ENCODE measurements around the gene RBM14.
"Not testable (repeated sequence)": the region's sequence is repeated elsewhere in the genome, so short reads cannot be mapped to it uniquely, and the experiment has no call there.

Gene RBM14

GRCh38 chr11:66638177-66639065 lies 22.0 kb downstream of the RBM14 start, which contains the start of gene RBM4:
RBM4 (plus strand) TSS chr11:66638703; CDS start chr11:66639712, 1,009 bp downstream.
- DNase-seq, result peak; percentile 99

DNA sequence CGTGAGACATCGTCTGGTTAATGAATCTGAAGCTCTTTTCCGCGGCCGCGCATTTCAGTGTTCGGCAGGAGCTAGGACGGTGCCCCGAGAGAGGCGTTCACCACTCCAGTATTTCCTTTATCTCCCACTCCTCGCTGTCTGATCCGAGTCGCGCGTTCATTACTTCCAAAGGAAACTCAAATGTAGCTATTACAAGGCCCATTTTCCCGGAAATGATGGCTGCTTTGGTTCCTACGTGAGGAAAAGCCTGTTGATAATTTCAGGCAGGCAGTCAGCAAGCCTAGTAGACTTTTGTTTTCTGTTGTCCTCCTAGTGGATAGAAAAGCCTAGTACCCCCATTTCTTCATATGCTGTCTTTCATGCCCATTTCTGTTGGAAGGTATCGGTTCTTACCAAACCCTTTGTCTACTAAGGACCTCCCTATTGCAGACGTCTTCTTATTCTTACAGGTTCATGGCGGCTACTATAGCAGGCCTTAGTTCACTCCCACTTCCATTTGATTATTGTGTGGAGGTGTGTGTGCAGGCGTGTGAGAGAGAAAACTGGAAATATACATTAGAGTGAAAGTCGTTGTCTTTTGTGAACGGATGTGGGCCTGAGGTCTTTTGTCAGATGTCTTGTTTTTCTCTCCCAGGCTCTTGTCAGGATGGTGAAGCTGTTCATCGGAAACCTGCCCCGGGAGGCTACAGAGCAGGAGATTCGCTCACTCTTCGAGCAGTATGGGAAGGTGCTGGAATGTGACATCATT lies 22.8 kb downstream of the RBM14 start:
- peak; percentile 63 for DNase-seq

- not testable (repeated sequence) for DNase-seq
Observed at GRCh38 chr11:66639814-66640340, 23.4 kb downstream of the RBM14 start.

- DNase-seq, result no peak
Observed at GRCh38 chr11:66641834-66642233, 25.4 kb downstream of the RBM14 start.

DNA sequence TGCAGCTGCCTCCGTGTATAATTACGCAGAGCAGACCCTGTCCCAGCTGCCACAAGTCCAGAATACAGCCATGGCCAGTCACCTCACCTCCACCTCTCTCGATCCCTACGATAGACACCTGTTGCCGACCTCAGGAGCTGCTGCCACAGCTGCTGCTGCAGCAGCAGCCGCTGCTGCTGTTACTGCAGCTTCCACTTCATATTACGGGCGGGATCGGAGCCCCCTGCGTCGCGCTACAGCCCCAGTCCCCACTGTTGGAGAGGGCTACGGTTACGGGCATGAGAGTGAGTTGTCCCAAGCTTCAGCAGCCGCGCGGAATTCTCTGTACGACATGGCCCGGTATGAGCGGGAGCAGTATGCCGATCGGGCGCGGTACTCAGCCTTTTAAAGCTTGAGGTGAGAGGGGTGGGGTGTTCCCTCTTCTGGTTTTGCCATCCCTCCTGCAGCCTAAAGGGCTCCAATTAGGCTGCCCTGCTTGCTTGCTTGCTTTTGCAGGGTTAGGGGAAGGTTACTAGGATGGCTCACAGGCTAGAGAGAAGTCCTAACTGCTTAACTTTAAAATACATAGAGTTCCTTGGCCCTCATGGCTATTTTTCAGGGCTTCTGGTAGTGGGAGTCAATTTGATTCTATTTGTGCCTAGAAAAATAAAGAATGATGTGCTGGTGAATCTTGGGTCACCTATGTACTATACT lies 27.5 kb downstream of the RBM14 start:
- DNase-seq, result no peak

DNA sequence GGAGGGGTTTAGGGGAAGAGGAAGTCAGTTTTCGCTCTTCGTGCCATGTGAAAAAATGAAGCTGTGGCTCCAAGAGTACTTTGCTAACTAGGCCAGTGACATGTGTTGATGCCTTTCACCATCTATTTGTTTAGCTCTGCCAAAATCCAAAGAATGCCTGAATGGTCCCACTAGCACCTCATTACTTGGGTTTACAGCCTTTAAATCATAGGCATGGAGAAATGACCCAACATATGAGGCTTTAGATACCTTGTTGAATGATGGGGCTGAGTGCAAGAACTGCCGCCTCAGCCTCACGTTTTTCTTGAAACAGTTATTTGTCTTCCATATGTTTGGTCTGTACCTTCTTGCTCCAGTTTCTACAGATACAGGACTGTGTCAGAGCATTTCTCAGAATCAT lies 30.4 kb downstream of the RBM14 start:
- DNase-seq, result no peak

- DNase-seq, result no peak
Observed at GRCh38 chr11:66649903-66650302, 33.5 kb downstream of the RBM14 start.

DNA sequence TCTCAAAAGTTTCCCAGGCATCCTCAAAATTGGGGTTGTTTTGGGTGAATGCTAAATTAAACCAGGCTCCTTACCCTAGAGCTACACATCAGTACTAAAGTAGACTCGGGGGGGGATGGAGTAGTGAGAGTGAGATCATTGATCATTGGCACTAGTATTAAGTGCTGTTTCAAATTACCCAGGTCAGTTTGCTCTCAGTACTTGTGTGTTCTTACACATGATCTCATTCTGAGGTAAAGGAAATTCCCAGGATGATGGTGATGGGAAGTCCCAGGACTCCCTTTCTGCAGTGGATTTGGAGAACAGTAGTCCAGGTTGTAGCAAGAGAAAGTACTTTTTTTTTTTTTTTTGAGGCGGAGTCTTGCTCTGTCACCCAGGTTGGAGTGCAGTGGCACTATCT lies 34.6 kb downstream of the RBM14 start:
- DNase-seq, result no peak

DNA sequence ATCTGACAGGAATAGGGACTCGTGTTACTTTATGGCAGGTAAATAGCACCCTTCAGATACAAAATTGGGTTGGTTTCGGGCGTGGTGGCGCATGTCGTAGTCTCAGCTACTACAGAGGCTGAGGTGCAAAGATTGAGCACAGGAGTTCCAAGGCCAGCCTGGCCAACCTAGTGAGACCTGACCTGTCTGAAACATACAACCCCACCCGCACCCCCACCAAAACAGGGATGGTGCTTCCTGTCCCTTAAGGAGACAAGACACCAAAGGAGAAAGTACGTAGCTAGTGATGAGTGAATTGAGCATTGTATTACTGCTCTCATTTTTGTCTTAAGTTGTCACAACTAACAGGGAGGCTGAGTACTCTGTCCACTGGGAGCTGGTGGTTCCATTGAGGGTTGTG lies 36.2 kb downstream of the RBM14 start:
- DNase-seq, result no peak

- no peak for DNase-seq
Observed at GRCh38 chr11:66653123-66653522, 36.7 kb downstream of the RBM14 start.

GRCh38 chr11:66659763-66660162 lies 43.3 kb downstream of the RBM14 start:
- no peak for DNase-seq

DNA sequence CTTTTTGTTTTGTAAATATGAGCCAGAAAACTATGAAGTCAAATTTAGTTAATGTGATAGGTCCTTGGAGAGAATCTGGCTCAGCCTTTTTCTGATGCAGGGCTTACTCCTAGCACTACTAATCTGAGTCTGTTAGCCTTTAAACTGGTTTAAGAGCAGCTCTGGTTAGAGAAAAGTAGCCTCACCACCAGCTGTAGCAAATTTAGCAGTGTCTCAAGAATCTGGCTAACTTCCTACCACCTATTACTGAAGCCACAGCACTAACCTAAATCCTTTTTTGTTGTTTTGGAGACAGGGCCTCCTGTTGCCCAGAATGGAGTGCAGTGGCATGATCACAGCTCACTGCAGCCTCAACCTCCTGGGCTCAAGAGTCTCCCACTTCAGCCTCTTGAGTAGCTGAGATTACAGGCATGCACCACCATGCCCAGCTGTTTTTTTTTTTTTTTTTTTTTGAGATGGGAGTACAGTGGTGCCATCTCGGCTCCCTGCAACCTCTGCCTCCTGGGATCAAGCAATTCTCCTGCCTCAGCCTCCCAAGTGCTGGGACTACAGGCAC lies 47.4 kb downstream of the RBM14 start:
- no peak for DNase-seq

DNA sequence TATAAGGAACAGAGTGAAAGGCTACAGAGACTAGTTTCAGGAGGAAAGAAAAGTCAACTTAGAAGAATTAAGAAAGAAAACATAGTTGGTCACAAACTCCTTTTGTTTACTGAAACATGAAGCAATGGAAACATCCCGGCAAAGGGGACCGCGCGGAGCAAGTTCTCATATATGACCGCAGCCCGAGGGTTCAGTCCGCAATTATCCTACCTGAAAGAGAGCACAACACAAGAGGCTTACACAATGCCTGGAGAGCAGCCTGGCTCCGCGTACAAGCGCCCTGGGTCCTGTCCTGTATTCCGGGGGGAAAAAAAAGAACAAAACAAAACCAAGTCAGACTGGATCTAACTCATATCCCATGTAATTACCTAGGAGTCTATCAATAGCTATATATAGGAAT lies 48.9 kb downstream of the RBM14 start:
- DNase-seq, result no peak

DNA sequence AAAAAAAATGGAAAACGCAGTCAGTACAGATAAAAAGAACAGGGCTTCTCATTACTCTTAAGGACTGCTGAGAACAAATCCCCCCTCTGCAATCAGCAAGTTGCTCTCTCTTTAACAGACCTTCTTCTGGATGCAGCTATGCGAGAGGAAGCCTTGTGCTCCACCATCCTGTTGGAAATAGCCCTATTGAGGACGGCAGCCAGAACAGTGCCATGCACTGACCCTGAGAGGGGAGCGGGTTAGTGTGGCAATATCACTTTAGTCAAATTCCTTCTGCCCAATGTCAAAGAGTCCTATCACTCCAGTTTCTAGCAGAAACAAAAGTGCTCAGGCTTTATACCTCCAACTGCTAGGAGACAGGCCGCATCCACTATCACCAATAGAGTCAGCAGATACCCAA lies 54.4 kb downstream of the RBM14 start:
- no peak for DNase-seq

GRCh38 chr11:66674964-66675602 lies 58.7 kb downstream of the RBM14 start:
- no peak for DNase-seq

DNA sequence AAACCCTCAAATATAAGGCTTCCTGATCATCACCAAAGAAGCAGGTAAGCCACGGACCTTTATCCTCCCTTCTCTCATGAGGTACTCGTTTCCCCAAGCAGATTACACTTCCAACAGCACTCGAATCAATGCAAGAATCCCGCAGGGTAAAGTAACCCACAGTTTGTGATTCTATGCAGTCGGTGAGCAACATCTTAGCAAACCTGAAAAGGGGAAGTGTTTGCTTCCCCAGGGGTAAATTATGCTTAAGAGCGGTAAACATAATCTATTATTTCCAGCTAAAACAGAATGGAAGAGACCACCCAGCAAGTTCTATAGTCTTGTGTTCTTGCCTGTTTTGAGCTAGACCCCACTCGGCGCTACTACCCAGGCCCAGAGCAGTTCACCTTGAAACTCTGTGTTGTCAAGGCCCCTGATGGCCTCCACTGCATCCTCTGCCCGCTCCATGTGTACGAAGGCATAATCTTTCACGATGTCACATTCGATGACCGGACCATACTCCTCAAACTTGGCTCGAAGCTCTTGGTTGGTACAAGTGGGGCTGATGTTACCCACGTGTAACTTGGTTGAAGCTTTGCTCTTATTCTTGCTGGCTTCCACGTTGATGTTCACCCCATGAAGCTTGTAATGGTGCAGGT lies 60.0 kb downstream of the RBM14 start:
- no peak for DNase-seq
